ENCODE data around the gene CARS2.

GRCh38 chr13:110700186-110700585 lies 5.7 kb downstream of the CARS2 start:
- TF ChIP-seq SMC3 (IDR thresholded peaks at IDR 0.05) (no peak), EP300 (IDR thresholded peaks at IDR 0.05) (no peak), CTCF (IDR thresholded peaks at IDR 0.05) (no peak), KDM5A (IDR thresholded peaks at IDR 0.05) (no peak), FOSL2 (IDR thresholded peaks at IDR 0.05) (no peak), FOSL2 (CRISPR knock-in tag; IDR thresholded peaks at IDR 0.05) (no peak), ZFP36 (IDR thresholded peaks at IDR 0.05; ENCODE audit: borderline replicate concordance, partially characterized antibody) (no peak), REST (IDR thresholded peaks at IDR 0.05) (no peak), POLR2A (IDR thresholded peaks at IDR 0.05; ENCODE audit: low read length) (no peak), CBX2 (IDR thresholded peaks at IDR 0.05; ENCODE audit: borderline replicate concordance, low read depth) (no peak), HMGXB4 (CRISPR knock-in tag; IDR thresholded peaks at IDR 0.05; ENCODE audit: borderline replicate concordance) (no peak), RFX5 (IDR thresholded peaks at IDR 0.05) (no peak)
